CD14-positive monocyte (primary cell): ENCODE results near the gene SPECC1L. TPM values are rescaled to one million over a fixed set of nuclear protein-coding genes. Genes with fewer than 3 reads are reported as not detected.

Experiments
- DNase-seq, 3 donors: peaks; one replicate each; pipeline ENCODE4 v3.0.0-alpha.2; 2011 to 2022
- H2AFZ ChIP-seq: 2 replicates; pipeline ENCODE4 v1.6.0; 2012; ENCODE audit warnings: mild to moderate bottlenecking, low read depth, low read length, inconsistent platforms; ENCODE audit not compliant: insufficient read depth, poor library complexity, severe bottlenecking
- H3K27ac ChIP-seq, 2 donors: 1 replicate in 1 of 2; 2 replicates in 1 of 2; pipeline ENCODE4 v1.5.1; 2012 to 2013; ENCODE audit warnings: low read length in 2 of 2, control low read depth in 1 of 2, inconsistent platforms in 1 of 2, low read depth in 1 of 2, mild to moderate bottlenecking in 1 of 2
- H3K27me3 ChIP-seq, 2 donors: one replicate each; pipeline versions ENCODE4 v1.6.0 to v1.6.1; 2011 to 2013; ENCODE audit warnings: low read length in 2 of 2; ENCODE audit not compliant: control insufficient read depth in 2 of 2, insufficient read depth in 2 of 2
- H3K36me3 ChIP-seq, 2 donors: replicated peaks in 1 of 2; 1 replicate in 1 of 2; 2 replicates in 1 of 2; pipeline versions ENCODE4 v1.5.1 to v1.6.1; 2012 to 2013; ENCODE audit warnings: low read length in 2 of 2, control low read depth in 1 of 2, inconsistent platforms in 1 of 2, mild to moderate bottlenecking in 1 of 2; ENCODE audit not compliant: insufficient read depth in 2 of 2, control insufficient read depth in 1 of 2
- H3K4me1 ChIP-seq, 2 donors: 1 replicate in 1 of 2; 2 replicates in 1 of 2; pipeline versions ENCODE4 v1.5.1 to v1.6.1; 2012 to 2013; ENCODE audit warnings: low read length in 2 of 2, control low read depth in 1 of 2, inconsistent platforms in 1 of 2, mild to moderate bottlenecking in 1 of 2, moderate library complexity in 1 of 2; ENCODE audit not compliant: insufficient read depth in 2 of 2, control insufficient read depth in 1 of 2
- H3K4me2 ChIP-seq: replicated peaks from 2 replicates; pipeline ENCODE3; 2012; ENCODE audit warnings: low read length, moderate library complexity, mild to moderate bottlenecking; ENCODE audit not compliant: poor library complexity, severe bottlenecking; ENCODE audit errors: extremely low read depth
- H3K4me3 ChIP-seq, 3 experiments: fragments of 200-600 bp in 1 of 3; sonication (generic) in 1 of 3; replicated peaks in 1 of 3; 1 replicate in 2 of 3; 2 replicates in 1 of 3; pipeline ENCODE4 v1.5.1; 2011 to 2013; ENCODE audit warnings: low read length in 3 of 3, mild to moderate bottlenecking in 3 of 3, control low read depth in 2 of 3, low read depth in 2 of 3, inconsistent platforms in 1 of 3, moderate library complexity in 1 of 3
- H3K79me2 ChIP-seq: 2 replicates; pipeline ENCODE4 v1.6.0; 2012; ENCODE audit warnings: mild to moderate bottlenecking, control low read depth, inconsistent platforms, low read length, moderate library complexity; ENCODE audit not compliant: insufficient read depth
- H3K9ac ChIP-seq: 2 replicates; pipeline ENCODE4 v1.6.0; 2017; ENCODE audit warnings: low read length, mild to moderate bottlenecking; ENCODE audit not compliant: insufficient read depth, poor library complexity, severe bottlenecking
- H3K9me3 ChIP-seq, 2 donors: replicated peaks in 1 of 2; 1 replicate in 1 of 2; 2 replicates in 1 of 2; pipeline versions ENCODE4 v1.5.1 to v1.6.1; 2012 to 2013; ENCODE audit warnings: low read length in 2 of 2, control low read depth in 1 of 2; ENCODE audit not compliant: control insufficient read depth in 1 of 2, insufficient read depth in 1 of 2
- H4K20me1 ChIP-seq: 2 replicates; pipeline ENCODE4 v1.6.0; 2012; ENCODE audit warnings: mild to moderate bottlenecking, low read length, control low read depth, moderate library complexity; ENCODE audit not compliant: insufficient read depth
- H3K27ac Mint-ChIP-seq, 7 donors: one replicate each; pipeline ENCODE4 v1.8.0; 2020; ENCODE audit warnings: mild to moderate bottlenecking in 7 of 7, mixed read lengths in 7 of 7, moderate library complexity in 6 of 7, inconsistent platforms in 2 of 7
- H3K27me3 Mint-ChIP-seq, 3 donors: one replicate each; pipeline ENCODE4 v1.8.0; 2021 to 2022; ENCODE audit warnings: low read depth in 3 of 3, mild to moderate bottlenecking in 3 of 3, mixed read lengths in 3 of 3, moderate library complexity in 3 of 3, inconsistent platforms in 1 of 3
- H3K36me3 Mint-ChIP-seq, 2 donors: one replicate each; pipeline ENCODE4 v1.8.0; 2020; ENCODE audit warnings: mixed read lengths in 2 of 2, inconsistent platforms in 1 of 2, mild to moderate bottlenecking in 1 of 2
- H3K4me1 Mint-ChIP-seq: one replicate; pipeline ENCODE4 v1.8.0; 2020; ENCODE audit warnings: mild to moderate bottlenecking, mixed read lengths
- H3K4me3 Mint-ChIP-seq, 2 donors: one replicate each; pipeline ENCODE4 v1.8.0; 2020; ENCODE audit warnings: mild to moderate bottlenecking in 2 of 2, mixed read lengths in 2 of 2, moderate library complexity in 1 of 2
- H3K9me3 Mint-ChIP-seq, 7 donors: one replicate each; pipeline ENCODE4 v1.8.0; 2020 to 2022; ENCODE audit warnings: mixed read lengths in 7 of 7, mild to moderate bottlenecking in 6 of 7, moderate library complexity in 6 of 7, inconsistent platforms in 2 of 7
- WGBS: methylation state at CpG from one replicate; pipeline ENCODE4 v1.1.5; 2013; ENCODE audit warnings: missing lambda C conversion rate; ENCODE audit not compliant: insufficient coverage; 5-methylcytosine and 5-hydroxymethylcytosine counted together
- intact Hi-C, 2 donors: fragments of 100-400 bp; cut with micrococcal nuclease; formaldehyde crosslinking; loops; one replicate each; pipeline versions ENCODE4 v1.15.0 to v1.15.1; 2023
- polyA plus RNA-seq, 3 donors: library from polyadenylated mRNA; depleted of rRNA in 1 of 3; unstranded in 2 of 3; stranded (reverse) in 1 of 3; fragments of 300-500 nt in 2 of 3; fragments of >200 nt in 1 of 3; fragmentation: Illumina TruSeq in 2 of 3; gene quantifications; 1 replicate in 2 of 3; 2 replicates in 1 of 3; pipeline ENCODE4 v1.2.3, GENCODE V29; 2012 to 2021
- TF ChIP-seq, protein P1 (sequence below): fragments of 200-600 bp; IDR thresholded peaks from one replicate; pipeline ENCODE4 v1.8.0; 2022; ENCODE audit warnings: antibody characterized with exemption, mild to moderate bottlenecking

SPECC1L gene
- polyA plus RNA-seq, 3 donors: 2.5 to 7.2 (median 4.9) TPM

DNA sequence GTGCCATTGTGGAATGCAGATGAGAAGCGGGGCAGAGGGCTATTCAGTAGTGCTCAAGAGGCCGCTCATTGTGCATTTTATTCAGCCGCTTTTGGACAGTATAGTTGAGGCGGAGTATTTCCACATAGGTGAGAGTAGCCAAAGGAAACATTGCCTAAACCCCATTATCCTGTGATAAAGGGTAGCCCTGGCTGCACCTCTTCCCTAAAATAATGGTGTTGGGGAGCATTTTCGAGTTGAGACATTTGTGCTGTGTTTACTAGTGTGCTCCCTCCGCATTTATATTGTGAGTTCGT lies 68.8 kb downstream of the SPECC1L start:
- Histone ChIP-seq H3K4me2 (no peak overlapping the region), H4K20me1 (no peaks in the 10 kb centered on the region), H3K9ac (no peak overlapping the region), H3K27ac (peak overlapping the region in 1 of 2 donors; percentile 3), H3K36me3 (peaks cover 43 to 82% of the 10 kb centered on the region in 2 donors), H2AFZ (no peak overlapping the region), H3K4me1 (peaks cover 12% of the 10 kb centered on the region in 2 donors), H3K79me2 (peaks cover 4% of the 10 kb centered on the region), H3K27me3 (no peaks in the 10 kb centered on the region), H3K4me3 (no peak overlapping the region), H3K9me3 (no peaks in the 10 kb centered on the region)
- DNase-seq: no peak
- intact Hi-C loops: no loop called here
- Mint-ChIP-seq H3K9me3 (no peaks in the 10 kb centered on the region), H3K4me3 (no peak overlapping the region), H3K4me1 (peaks cover 14% of the 10 kb centered on the region), H3K27me3 (peaks cover 0 to 2% (median 0%) of the 10 kb centered on the region in 3 donors), H3K36me3 (peaks cover 64 to 75% of the 10 kb centered on the region in 2 donors), H3K27ac (peak overlapping the region in 2 of 7 donors; percentile 61 to 81)
- TF ChIP-seq, protein P1, sequence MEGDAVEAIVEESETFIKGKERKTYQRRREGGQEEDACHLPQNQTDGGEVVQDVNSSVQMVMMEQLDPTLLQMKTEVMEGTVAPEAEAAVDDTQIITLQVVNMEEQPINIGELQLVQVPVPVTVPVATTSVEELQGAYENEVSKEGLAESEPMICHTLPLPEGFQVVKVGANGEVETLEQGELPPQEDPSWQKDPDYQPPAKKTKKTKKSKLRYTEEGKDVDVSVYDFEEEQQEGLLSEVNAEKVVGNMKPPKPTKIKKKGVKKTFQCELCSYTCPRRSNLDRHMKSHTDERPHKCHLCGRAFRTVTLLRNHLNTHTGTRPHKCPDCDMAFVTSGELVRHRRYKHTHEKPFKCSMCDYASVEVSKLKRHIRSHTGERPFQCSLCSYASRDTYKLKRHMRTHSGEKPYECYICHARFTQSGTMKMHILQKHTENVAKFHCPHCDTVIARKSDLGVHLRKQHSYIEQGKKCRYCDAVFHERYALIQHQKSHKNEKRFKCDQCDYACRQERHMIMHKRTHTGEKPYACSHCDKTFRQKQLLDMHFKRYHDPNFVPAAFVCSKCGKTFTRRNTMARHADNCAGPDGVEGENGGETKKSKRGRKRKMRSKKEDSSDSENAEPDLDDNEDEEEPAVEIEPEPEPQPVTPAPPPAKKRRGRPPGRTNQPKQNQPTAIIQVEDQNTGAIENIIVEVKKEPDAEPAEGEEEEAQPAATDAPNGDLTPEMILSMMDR: no peak
- no CpG with 5 or more reads among the region's 7 CpGs for WGBS

DNA sequence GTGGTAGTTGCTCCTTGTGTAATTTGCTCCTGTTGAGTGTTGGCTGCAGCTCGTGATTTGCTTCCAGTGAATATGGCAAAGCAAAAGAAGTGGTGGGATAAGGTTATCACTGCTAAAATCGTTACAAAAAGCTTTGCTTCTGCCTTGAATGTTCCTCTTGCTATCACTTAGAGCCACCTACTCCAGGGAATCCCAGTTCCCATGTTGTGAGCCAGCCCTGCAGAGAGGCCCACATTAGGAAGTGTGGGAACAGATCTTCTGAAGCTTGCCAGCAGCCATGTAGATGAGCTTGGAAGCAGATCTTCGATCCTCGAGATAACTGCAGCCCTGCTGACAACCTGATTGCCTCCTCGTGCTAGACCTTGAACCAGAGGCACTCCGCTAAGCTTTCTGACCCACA lies 71.0 kb downstream of the SPECC1L start:
- Mint-ChIP-seq H3K27ac (no peak overlapping the region), H3K36me3 (peaks cover 71 to 87% of the 10 kb centered on the region in 2 donors), H3K9me3 (no peaks in the 10 kb centered on the region), H3K4me3 (no peak overlapping the region), H3K27me3 (peaks cover 0 to 2% (median 0%) of the 10 kb centered on the region in 3 donors), H3K4me1 (peaks cover 2% of the 10 kb centered on the region)
- Histone ChIP-seq H3K9me3 (no peaks in the 10 kb centered on the region), H2AFZ (no peak overlapping the region), H3K9ac (no peak overlapping the region), H3K4me3 (no peak overlapping the region), H3K27ac (no peak overlapping the region), H3K79me2 (peaks cover 4% of the 10 kb centered on the region), H3K4me2 (no peak overlapping the region), H4K20me1 (no peaks in the 10 kb centered on the region), H3K36me3 (peaks cover 49 to 99% of the 10 kb centered on the region in 2 donors), H3K27me3 (no peaks in the 10 kb centered on the region), H3K4me1 (no peaks in the 10 kb centered on the region)
- TF ChIP-seq, protein P1: no peak
- WGBS: 97% methylated on average over 3 of the region's 6 CpGs
- DNase-seq: no peak
- intact Hi-C loops: no loop called here
